ENCODE results near the gene BACH2. TPM values are rescaled to one million over a fixed set of nuclear protein-coding genes. Genes with fewer than 3 reads are reported as not detected.

The BACH2 gene
- polyA plus RNA-seq, 1 experiment, result 2.2 TPM

DNA sequence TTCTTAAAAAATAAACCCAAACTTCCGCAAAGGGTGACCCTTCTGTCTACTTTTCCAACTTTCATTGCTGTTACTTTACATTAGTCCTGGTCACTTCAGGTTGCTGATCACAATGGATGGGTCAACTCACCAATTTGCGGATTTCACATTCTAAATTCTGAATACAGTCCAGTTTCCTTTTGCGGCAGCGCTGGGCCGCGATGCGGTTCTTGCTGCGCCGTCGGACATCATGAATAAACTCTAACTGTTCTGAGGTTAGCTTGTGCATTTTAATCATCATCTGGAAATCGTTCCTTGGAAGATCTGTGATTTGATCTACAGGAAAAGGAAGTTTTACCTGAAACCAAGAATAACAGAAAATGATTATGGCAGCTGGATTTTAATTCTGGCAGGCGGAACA, 358.6 kb downstream of the BACH2 start:
- ChIA-PET POLR2A (no interaction called here), CTCF (interaction anchor here (0.6 to 8.4 kb wide), 4 partner anchors 201 to 539 kb away, joined by 3 to 272 read pairs (median 38); no protein-coding TSS in a partner anchor)
- no peak for TF ChIP-seq CTCF (IDR thresholded peaks at IDR 0.05; ENCODE audit: low read depth, low read length)

GRCh38 chr6:89936177-89936576, 360.5 kb downstream of the BACH2 start:
- Histone ChIP-seq H3K9me3 (ENCODE audit: control insufficient read depth, insufficient read depth, low read length) (no peaks in the 10 kb centered on the region), H3K4me3 (ENCODE audit: low read depth, low read length) (no peak overlapping the region), H3K27me3 (ENCODE audit: control insufficient read depth, insufficient read depth, low read length) (no peaks in the 10 kb centered on the region), H3K27ac (ENCODE audit: low read depth, low read length) (no peak overlapping the region)
- ChIA-PET POLR2A (no interaction called here), CTCF (interaction anchor here (0.8 kb wide), 1 partner anchor 543 kb away, joined by 4 read pairs; no protein-coding TSS in a partner anchor)
- no peak for DNase-seq (ENCODE audit: low read depth, low spot score)
- TF ChIP-seq CTCF (IDR thresholded peaks at IDR 0.05; ENCODE audit: low read depth, low read length), result no peak

More for the DNA sequence above, 358.6 kb downstream of the BACH2 start:
- Histone ChIP-seq H3K27me3 (ENCODE audit: control insufficient read depth, insufficient read depth, low read length) (no peaks in the 10 kb centered on the region), H3K9me3 (ENCODE audit: control insufficient read depth, insufficient read depth, low read length) (no peaks in the 10 kb centered on the region), H3K27ac (ENCODE audit: low read depth, low read length) (no peak overlapping the region), H3K4me3 (ENCODE audit: low read depth, low read length) (no peak overlapping the region)
- DNase-seq (ENCODE audit: low read depth, low spot score), result no peak

DNA sequence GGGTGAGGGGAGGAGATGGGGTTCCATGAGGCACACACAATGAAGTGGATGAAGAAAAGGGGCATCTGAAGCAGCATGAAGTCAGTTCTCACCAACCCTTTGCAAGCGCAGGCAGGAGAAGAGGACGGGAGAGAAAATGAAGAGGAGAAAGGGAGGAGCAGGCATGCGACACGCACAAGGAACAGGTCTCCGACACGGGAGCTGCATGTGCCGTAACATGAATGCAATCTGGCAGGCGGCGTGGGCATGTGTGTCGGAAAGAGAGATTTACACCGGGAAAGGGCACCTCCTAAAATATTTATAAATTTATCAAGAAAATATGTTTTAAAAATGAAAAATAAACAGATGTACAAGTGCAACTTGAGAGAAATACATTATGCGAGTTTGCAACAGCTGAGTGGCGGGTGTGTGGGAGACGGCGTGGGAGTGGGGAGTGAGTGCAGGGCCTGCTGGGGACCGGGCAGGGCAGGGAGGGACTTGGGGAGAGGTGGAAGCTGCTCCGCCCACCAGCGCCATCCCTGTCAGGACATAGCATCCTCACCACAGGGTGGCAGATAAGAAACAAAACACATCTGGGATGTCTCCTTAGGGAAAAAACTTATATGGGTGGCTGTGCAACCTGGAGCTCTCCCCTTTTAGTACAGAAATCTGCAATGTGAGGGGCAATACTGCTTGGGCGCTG, 361.8 kb downstream of the BACH2 start:
- no peak for DNase-seq (ENCODE audit: low read depth, low spot score)
- H3K9me3 ChIP-seq (ENCODE audit: control insufficient read depth, insufficient read depth, low read length), result no peaks in the 10 kb centered on the region
- ChIA-PET POLR2A (no interaction called here), CTCF (interaction anchor here (1.3 kb wide), 1 partner anchor 544 kb away, joined by 3 read pairs; no protein-coding TSS in a partner anchor)
- no peak overlapping the region for H3K4me3 ChIP-seq (ENCODE audit: low read depth, low read length)
- no peak overlapping the region for H3K27ac ChIP-seq (ENCODE audit: low read depth, low read length)
- no peak for TF ChIP-seq CTCF (IDR thresholded peaks at IDR 0.05; ENCODE audit: low read depth, low read length)
- H3K27me3 ChIP-seq (ENCODE audit: control insufficient read depth, insufficient read depth, low read length), result no peaks in the 10 kb centered on the region

GRCh38 chr6:89932245-89932802, 364.3 kb downstream of the BACH2 start:
- Histone ChIP-seq H3K4me3 (ENCODE audit: low read depth, low read length) (no peak overlapping the region), H3K27ac (ENCODE audit: low read depth, low read length) (no peak overlapping the region), H3K9me3 (ENCODE audit: control insufficient read depth, insufficient read depth, low read length) (no peaks in the 10 kb centered on the region), H3K27me3 (ENCODE audit: control insufficient read depth, insufficient read depth, low read length) (no peaks in the 10 kb centered on the region)
- no peak for DNase-seq (ENCODE audit: low read depth, low spot score)
- no peak for TF ChIP-seq CTCF (IDR thresholded peaks at IDR 0.05; ENCODE audit: low read depth, low read length)
- ChIA-PET POLR2A (no interaction called here), CTCF (interaction anchor here (3.5 kb wide), 1 partner anchor 8 kb away, joined by 33 read pairs; no protein-coding TSS in a partner anchor)

DNA sequence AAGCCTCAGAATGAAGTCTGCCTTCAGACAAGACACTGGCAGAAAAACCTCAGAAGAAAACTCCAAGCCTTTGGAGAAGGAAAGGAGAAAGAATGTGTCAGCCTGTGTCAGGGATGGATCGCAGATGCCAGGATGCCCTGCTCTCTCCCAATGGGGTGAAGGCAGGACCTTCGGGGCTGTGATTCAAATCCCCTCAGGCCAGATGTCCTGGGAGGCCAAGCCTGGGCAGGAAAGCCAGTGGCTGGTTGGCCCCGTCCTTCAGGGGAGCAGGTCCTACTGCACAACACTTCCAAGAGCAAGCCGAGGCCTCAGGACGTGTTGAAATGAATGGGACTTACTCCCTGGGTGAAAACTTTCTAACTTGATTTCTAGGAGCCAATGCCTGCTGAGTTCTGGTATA, 365.9 kb downstream of the BACH2 start:
- POLR2A ChIA-PET, result no interaction called here
- H3K27me3 ChIP-seq (ENCODE audit: control insufficient read depth, insufficient read depth, low read length), result no peaks in the 10 kb centered on the region
- no peak for TF ChIP-seq CTCF (IDR thresholded peaks at IDR 0.05; ENCODE audit: low read depth, low read length)
- H3K27ac ChIP-seq (ENCODE audit: low read depth, low read length), result no peak overlapping the region
- H3K9me3 ChIP-seq (ENCODE audit: control insufficient read depth, insufficient read depth, low read length), result no peaks in the 10 kb centered on the region
- no peak overlapping the region for H3K4me3 ChIP-seq (ENCODE audit: low read depth, low read length)
- no peak for DNase-seq (ENCODE audit: low read depth, low spot score)
- CTCF ChIA-PET, result interaction anchor here (1.6 to 3.5 kb wide), 2 partner anchors 10 to 548 kb away, joined by 10 to 33 read pairs; no protein-coding TSS in a partner anchor

Measured in AG04450 (cell line).